Measurements from ENCODE around the gene KCNK3.

DNA sequence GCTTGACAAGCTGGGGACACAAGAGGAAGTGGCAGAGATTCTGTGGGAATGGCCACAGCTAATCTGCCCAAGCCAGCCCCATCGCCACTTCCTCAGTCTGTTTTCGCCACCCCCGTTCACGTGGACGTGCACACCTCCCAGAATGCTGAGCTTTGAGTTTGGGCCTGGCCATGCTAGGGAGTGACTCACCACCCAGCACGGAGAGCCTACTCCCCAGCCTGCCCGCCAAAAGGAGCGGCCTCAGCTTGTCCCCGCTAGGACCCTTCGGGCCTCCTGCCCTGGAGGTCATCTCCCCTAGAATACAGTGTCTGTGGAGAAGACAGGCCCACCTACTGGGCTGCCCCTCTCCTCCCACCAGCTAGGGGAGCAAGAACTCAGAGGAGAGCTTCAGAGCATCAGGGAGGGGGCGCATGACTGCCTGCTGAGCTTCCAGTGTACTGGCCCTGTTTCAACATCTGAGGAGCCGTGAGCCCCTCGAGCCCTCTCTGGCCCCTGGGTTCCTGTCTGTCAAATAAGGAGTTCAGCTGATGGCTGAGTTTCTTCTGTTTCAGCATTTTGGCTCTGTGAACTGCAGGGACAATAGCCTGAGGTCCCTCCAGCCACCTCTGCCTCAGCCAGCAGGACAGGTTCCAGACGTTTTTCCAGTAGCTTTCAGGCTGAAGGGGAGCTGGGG lies 76.7 kb downstream of the KCNK3 start:
- TF ChIP-seq, protein P1, sequence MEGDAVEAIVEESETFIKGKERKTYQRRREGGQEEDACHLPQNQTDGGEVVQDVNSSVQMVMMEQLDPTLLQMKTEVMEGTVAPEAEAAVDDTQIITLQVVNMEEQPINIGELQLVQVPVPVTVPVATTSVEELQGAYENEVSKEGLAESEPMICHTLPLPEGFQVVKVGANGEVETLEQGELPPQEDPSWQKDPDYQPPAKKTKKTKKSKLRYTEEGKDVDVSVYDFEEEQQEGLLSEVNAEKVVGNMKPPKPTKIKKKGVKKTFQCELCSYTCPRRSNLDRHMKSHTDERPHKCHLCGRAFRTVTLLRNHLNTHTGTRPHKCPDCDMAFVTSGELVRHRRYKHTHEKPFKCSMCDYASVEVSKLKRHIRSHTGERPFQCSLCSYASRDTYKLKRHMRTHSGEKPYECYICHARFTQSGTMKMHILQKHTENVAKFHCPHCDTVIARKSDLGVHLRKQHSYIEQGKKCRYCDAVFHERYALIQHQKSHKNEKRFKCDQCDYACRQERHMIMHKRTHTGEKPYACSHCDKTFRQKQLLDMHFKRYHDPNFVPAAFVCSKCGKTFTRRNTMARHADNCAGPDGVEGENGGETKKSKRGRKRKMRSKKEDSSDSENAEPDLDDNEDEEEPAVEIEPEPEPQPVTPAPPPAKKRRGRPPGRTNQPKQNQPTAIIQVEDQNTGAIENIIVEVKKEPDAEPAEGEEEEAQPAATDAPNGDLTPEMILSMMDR (IDR thresholded peaks at IDR 0.05): no peak
- peak; percentile 19 to 40 (median 36) for TF ChIP-seq POLR2AphosphoS5 (IDR thresholded peaks at IDR 0.05)
